DLD1 (cell line): Measurements from ENCODE around the gene GGT7.
"Not testable (repeated sequence)": the region's sequence is repeated elsewhere in the genome, so short reads cannot be mapped to it uniquely, and the experiment has no call there.

Experiments
- in situ Hi-C: cut with HindIII; loops from 2 replicates; pipeline ENCODE4 v1.10.0; 2017; ENCODE audit warnings: low sequenced_read_pairs

The GGT7 gene

GRCh38 chr20:34852298-34852697 is 20.4 kb downstream of the GGT7 start:
- in situ Hi-C loops = no loop called here

- in situ Hi-C loops = no loop called here
Measured at GRCh38 chr20:34850969-34851368, 21.7 kb downstream of the GGT7 start.

- in situ Hi-C loops = no loop called here
Measured at GRCh38 chr20:34849778-34850177, 22.9 kb downstream of the GGT7 start.

GRCh38 chr20:34848597-34848996 is 24.1 kb downstream of the GGT7 start:
- in situ Hi-C loops = no loop called here

GRCh38 chr20:34843421-34843820 is 29.2 kb downstream of the GGT7 start:
- in situ Hi-C loops = no loop called here

DNA sequence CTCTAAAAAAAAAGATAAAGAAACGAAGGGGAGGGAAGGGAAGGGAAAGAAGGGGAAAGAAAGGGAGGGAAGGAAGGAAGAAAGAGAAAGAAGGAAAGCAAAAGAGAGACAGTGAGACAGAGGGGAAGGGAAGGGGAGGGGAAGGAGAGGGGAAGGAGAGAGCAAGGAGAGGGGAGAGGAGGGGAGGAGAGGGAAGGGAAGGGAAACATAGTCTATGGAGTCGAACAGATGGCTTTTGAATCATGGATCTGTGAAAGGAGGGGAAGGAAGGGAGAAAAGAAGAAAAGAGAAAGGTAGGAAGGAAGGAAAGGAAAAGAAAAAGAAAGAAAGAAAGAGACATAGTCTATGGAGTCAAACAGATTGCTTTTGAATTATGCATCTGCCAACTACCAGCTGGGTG is 30.5 kb downstream of the GGT7 start:
- in situ Hi-C loops = no loop called here

GRCh38 chr20:34834459-34834893 is 38.2 kb downstream of the GGT7 start:
- in situ Hi-C loops = no loop called here

DNA sequence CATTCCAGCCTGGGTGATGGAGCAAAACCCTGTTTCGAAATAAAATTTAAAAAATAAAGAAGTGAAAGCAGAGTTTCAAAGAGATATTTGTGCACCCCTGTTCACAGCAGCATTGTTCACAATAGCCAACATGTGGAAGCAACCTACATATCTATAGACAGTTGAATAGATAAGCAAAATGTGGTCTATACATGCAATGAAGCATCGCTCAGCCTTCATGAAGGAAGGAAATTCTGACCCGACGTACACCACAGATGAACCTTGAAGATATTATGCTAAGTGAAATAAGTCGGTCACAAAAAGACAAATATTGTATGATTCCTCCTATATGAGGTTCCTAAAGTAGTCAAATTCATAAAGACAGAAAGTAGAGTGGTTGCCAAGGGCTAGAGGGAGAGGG is 40.7 kb downstream of the GGT7 start:
- in situ Hi-C loops = no loop called here

GRCh38 chr20:34829191-34829590 is 43.5 kb downstream of the GGT7 start:
- in situ Hi-C loops = no loop called here

GRCh38 chr20:34825530-34826362 is 46.9 kb downstream of the GGT7 start, which contains the start of gene NCOA6:
TSS of gene NCOA6 (minus strand) at chr20:34825651. CDS start at chr20:34782355, 43,296 bp downstream.
- in situ Hi-C loops = no loop called here

DNA sequence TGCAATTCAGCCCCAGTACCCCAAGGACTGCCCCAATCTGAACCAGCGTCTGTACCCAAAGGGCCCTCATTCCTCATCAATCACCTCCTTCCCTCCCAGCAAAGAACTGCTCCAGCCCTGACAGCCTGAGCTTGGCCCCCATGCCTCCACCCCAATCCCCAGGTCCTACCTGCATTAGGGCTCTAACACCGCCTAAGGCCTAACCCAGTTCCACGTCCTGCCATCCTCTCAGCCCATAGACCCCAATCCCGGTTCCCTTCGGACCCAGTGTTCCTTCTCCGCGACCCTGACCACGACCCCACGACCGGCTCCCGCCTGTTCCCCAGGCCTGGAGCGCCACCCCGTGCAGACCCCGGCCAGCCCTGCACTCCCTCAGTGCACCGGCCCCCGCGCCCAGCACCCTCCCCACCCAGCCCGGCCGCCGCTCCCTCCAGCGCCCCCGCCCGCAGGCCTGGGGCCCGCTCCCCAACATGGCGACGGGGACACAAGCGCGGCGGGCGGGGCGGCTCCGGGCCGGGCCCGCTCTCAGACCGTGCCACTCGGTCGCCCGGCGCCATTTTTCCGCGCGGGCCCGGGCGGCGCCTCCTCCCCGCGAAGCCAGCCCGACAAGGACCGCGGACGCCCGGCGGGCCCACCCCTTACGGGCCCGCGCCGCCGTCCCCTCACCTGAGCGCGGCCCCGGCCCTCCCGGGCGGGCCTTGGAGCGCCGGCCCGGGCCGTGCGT is 47.7 kb downstream of the GGT7 start:
- in situ Hi-C loops = no loop called here

DNA sequence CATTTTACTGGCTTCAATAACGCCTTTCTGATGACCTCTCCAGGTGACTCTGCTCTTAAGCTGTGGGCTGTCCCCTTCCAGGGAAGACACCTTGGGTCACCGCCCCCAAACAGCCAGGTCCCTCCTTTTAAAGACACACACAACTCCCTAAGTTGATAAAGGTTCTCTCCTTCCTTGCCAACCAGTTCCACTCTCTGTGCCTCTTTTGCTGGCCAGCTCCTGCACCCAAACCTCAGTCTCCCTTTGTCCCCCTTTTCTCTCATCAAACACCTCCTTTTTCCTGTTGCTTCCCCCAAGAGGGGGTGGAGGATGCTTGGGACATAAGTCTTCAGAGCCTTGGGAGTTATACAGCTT is 48.2 kb downstream of the GGT7 start:
- in situ Hi-C loops = no loop called here

GRCh38 chr20:34824026-34824425 is 48.6 kb downstream of the GGT7 start:
- in situ Hi-C loops = no loop called here

DNA sequence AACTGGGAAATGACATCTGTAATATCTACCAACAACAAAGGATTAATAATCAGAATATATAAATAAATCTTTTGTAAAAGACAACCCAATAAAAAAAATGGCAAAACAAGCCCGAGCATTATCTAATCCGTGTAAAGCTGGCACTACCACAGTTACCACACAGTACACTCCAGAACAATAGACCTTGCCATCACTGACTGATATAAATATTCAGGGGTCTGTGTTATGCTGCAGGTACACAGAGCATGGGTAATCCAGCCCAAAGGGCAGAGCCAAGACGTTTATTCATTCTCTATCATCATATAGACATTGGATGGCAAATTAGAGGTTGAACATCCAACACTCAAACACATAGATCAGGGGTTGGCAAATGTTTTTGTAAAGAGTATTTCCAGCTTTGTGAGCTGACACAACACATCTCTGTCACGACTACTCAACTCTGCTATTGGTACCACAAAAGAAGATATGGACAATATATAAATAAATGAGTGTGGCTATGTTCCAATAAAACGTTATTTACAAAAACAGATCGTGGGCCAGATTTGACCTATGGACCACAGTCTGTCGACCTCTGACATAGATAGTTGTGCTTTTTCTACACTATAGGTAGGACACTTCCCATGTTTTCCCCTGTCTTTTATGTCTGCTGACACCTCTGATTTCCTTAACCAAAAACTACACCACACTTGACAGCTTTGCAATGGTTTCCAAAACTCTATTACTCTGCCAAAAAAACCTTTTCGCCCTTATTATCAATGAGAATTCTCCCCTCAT is 51.7 kb downstream of the GGT7 start:
- in situ Hi-C loops = no loop called here

GRCh38 chr20:34817801-34818200 is 54.9 kb downstream of the GGT7 start:
- in situ Hi-C loops = no loop called here

- in situ Hi-C loops = no loop called here
Measured at GRCh38 chr20:34817072-34817471, 55.6 kb downstream of the GGT7 start.

DNA sequence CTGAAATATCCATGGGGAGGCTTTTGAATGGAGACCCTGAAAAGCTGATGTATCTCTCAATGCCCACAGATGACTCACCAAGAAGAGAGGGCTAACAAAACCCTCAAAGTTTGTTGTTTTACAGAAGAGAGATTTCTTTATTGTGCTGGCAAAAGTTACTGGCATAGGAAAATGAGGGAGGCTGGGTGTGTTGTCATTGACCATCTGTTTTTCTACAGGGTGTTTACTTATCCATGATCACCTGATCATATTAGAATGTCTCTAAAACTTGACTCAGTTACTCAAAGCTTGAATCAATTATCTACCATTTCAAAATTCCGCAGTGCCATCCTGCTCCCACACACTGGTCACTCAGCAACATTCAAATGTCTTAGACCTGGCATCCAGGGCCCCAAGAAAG is 57.0 kb downstream of the GGT7 start:
- in situ Hi-C loops = no loop called here

DNA sequence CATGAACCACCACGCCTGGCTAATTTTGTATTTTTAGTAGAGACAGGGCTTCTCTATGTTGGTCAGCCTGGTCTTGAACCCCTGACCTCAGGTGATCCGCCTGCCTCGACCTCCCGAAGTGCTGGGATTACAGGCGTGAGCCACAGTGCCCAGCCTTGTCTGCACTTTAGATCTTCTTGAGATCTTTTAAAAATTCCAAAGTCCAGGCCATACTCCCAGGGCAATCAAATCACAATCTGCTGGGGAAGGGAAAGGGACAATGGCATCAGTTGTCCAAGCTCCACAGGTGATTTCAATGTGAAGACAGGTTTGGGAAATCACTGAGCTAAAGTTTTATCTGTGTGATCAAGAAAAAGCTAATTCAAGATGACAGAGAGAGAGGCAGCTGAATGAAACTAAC is 64.1 kb downstream of the GGT7 start:
- in situ Hi-C loops = no loop called here

- in situ Hi-C loops = not testable (repeated sequence)
Measured at GRCh38 chr20:34807944-34808465, 64.7 kb downstream of the GGT7 start.

DNA sequence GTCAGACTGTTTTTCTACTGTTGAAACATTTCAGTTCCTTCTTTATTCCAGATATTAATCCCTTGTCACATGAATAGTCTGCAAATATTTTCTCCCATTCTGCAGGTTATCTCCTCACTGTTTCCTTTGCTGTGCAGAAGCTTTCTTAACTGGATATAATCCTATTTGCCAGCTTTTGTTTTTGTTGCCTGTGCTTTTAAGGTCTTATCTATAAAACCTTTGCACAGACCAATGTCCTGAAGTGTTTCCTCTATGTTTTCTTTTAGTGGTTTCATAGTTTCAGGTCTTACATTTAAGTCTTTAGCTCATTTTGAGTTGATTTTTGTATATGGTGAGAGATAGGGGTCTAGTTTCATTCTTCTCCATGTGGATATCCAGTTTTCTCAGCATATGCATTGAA is 66.4 kb downstream of the GGT7 start:
- in situ Hi-C loops = no loop called here

GRCh38 chr20:34798871-34799270 is 73.8 kb downstream of the GGT7 start:
- in situ Hi-C loops = no loop called here
